ENCODE measurements around the gene BICRA. TPM values are rescaled to one million over a fixed set of nuclear protein-coding genes. Genes with fewer than 3 reads are reported as not detected.
A peak's percentile ranks its signal among the peaks of the same experiment; 100 is the strongest.

BICRA gene
- total and polyA plus RNA-seq, 9 of the 15 experiments (the other 6 are each of a cell fraction or from before 2014, with no cell fraction given): 0.01 to 8.8 (median 1.2) TPM

- TF ChIP-seq MCM2 (IDR thresholded peaks at IDR 0.05; ENCODE audit: low read depth) (0 out of 2 replicates have a peak, but pooled peaks have one; percentile 58), POLR2A (conservative IDR thresholded peaks at IDR 0.05) (peak; percentile 63; the same call in 1 of the 2 replicates), WHSC1 (IDR thresholded peaks at IDR 0.05; ENCODE audit: low read length) (no peak), TCF7L2 (IDR thresholded peaks at IDR 0.05; ENCODE audit: low read depth, low read length) (no peak), CHD4 (IDR thresholded peaks at IDR 0.05; ENCODE audit: insufficient read depth, insufficient replicate concordance, low read depth, low read length, poor library complexity, severe bottlenecking) (peak; percentile 25), YBX1 (IDR thresholded peaks at IDR 0.05) (no peak), ARHGAP35 (IDR thresholded peaks at IDR 0.05; ENCODE audit: partially characterized antibody) (peak; percentile 5), CCNT2 (IDR thresholded peaks at IDR 0.05; ENCODE audit: borderline replicate concordance, extremely low read depth, insufficient read length, low read depth, low read length) (peak; percentile 71), MXI1 (IDR thresholded peaks at IDR 0.05; ENCODE audit: low read depth, low read length) (no peak), RBM39 (optimal IDR thresholded peaks at IDR 0.05; ENCODE audit: low read depth, low read length) (no peak), ELK1 (CRISPR knock-in tag; IDR thresholded peaks at IDR 0.05) (no peak), MTA2 (IDR thresholded peaks at IDR 0.05; ENCODE audit: low read depth) (peak; percentile 15; the same call in 1 of the 2 replicates), STAT5B (CRISPR knock-in tag; IDR thresholded peaks at IDR 0.05) (no peak), ZNF316 (IDR thresholded peaks at IDR 0.05) (no peak), MGA (IDR thresholded peaks at IDR 0.05) (no peak), NUFIP1 (IDR thresholded peaks at IDR 0.05; ENCODE audit: partially characterized antibody) (no peak)
Observed at GRCh38 chr19:47713046-47714021, 104.4 kb downstream of the BICRA start, which contains the start of gene EHD2 (continued).

Measured in K562 (cell line).